Measurements from ENCODE around the gene BCAS3.
"Not testable (repeated sequence)": the region's sequence is repeated elsewhere in the genome, so short reads cannot be mapped to it uniquely, and the experiment has no call there.

Gene BCAS3

GRCh38 chr17:60677308-60678117 is at the start of gene BCAS3:
BCAS3 (plus strand) TSS chr17:60677851.
- DNase-seq: peak; percentile 99 to 100

GRCh38 chr17:60628252-60628889 is 49.3 kb upstream of the BCAS3 start:
- no peak for DNase-seq

GRCh38 chr17:60629120-60629519 is 48.5 kb upstream of the BCAS3 start:
- DNase-seq: no peak

GRCh38 chr17:60630352-60630751 is 47.3 kb upstream of the BCAS3 start:
- DNase-seq: no peak

- DNase-seq: no peak
Measured at GRCh38 chr17:60631119-60631518, 46.5 kb upstream of the BCAS3 start.

- DNase-seq: no peak
Measured at GRCh38 chr17:60637683-60638082, 40.0 kb upstream of the BCAS3 start.

GRCh38 chr17:60639019-60639330 is 38.7 kb upstream of the BCAS3 start:
- DNase-seq: no peak

- no peak for DNase-seq
Measured at GRCh38 chr17:60640503-60640902, 37.1 kb upstream of the BCAS3 start.

- DNase-seq: no peak
Measured at GRCh38 chr17:60641126-60641525, 36.5 kb upstream of the BCAS3 start.

GRCh38 chr17:60641810-60642220 is 35.8 kb upstream of the BCAS3 start:
- DNase-seq: peak; percentile 84 to 87

- peak in 1 of 2 experiments; percentile 12 for DNase-seq
Measured at GRCh38 chr17:60645918-60646523, 31.6 kb upstream of the BCAS3 start.

- DNase-seq: no peak
Measured at GRCh38 chr17:60646701-60647100, 30.9 kb upstream of the BCAS3 start.

GRCh38 chr17:60647705-60648104 is 29.9 kb upstream of the BCAS3 start:
- DNase-seq: no peak

- DNase-seq: no peak
Measured at GRCh38 chr17:60652454-60653247, 25.0 kb upstream of the BCAS3 start.

GRCh38 chr17:60653569-60653968 is 24.1 kb upstream of the BCAS3 start:
- no peak for DNase-seq

GRCh38 chr17:60656499-60656898 is 21.2 kb upstream of the BCAS3 start:
- DNase-seq: no peak

- DNase-seq: no peak
Measured at GRCh38 chr17:60659156-60659555, 18.5 kb upstream of the BCAS3 start.

- no peak for DNase-seq
Measured at GRCh38 chr17:60661489-60661888, 16.2 kb upstream of the BCAS3 start.

- DNase-seq: no peak
Measured at GRCh38 chr17:60664022-60664421, 13.6 kb upstream of the BCAS3 start.

GRCh38 chr17:60665602-60666001 is 12.0 kb upstream of the BCAS3 start:
- DNase-seq: no peak

- not testable (repeated sequence) for DNase-seq
Measured at GRCh38 chr17:60668741-60669140, 8.9 kb upstream of the BCAS3 start.

- DNase-seq: no peak
Measured at GRCh38 chr17:60671482-60671881, 6.2 kb upstream of the BCAS3 start.

- DNase-seq: not testable (repeated sequence)
Measured at GRCh38 chr17:60674637-60675036, 3.0 kb upstream of the BCAS3 start.
